Osteocyte (in vitro differentiated cells): ENCODE results near the gene LYZL6. TPM values are rescaled to one million over a fixed set of nuclear protein-coding genes. Genes with fewer than 3 reads are reported as not detected.
"Not testable (repeated sequence)": the region's sequence is repeated elsewhere in the genome, so short reads cannot be mapped to it uniquely, and the experiment has no call there.

Experiments used
- DNase-seq: peaks from one replicate; pipeline ENCODE4 v3.0.0; 2021; ENCODE audit warnings: mixed read lengths; ENCODE audit not compliant: unreplicated experiment; ENCODE audit errors: extremely low spot score
- H3K27ac Mint-ChIP-seq: one replicate; pipeline ENCODE4 v1.8.0; 2021; ENCODE audit warnings: mild to moderate bottlenecking, mixed read lengths; ENCODE audit not compliant: unreplicated experiment
- H3K27me3 Mint-ChIP-seq: one replicate; pipeline ENCODE4 v1.8.0; 2021; ENCODE audit warnings: mixed read lengths; ENCODE audit not compliant: unreplicated experiment
- H3K36me3 Mint-ChIP-seq: one replicate; pipeline ENCODE4 v1.8.0; 2021; ENCODE audit warnings: mixed read lengths; ENCODE audit not compliant: unreplicated experiment
- H3K4me1 Mint-ChIP-seq: one replicate; pipeline ENCODE4 v1.8.0; 2021; ENCODE audit warnings: mixed read lengths; ENCODE audit not compliant: unreplicated experiment
- H3K4me3 Mint-ChIP-seq: one replicate; pipeline ENCODE4 v1.8.0; 2021; ENCODE audit warnings: mild to moderate bottlenecking, moderate library complexity, mixed read lengths; ENCODE audit not compliant: unreplicated experiment
- H3K9me3 Mint-ChIP-seq: one replicate; pipeline ENCODE4 v1.8.0; 2021; ENCODE audit warnings: mixed read lengths; ENCODE audit not compliant: unreplicated experiment
- CTCF ChIP-seq: fragments of 200-600 bp; sonication (generic); IDR thresholded peaks from 2 replicates; pipeline ENCODE4 v1.5.0; 2021; ENCODE audit warnings: antibody characterized with exemption, mild to moderate bottlenecking, moderate library complexity
- total RNA-seq: library from RNA; stranded (reverse); gene quantifications from 2 replicates; pipeline ENCODE4 v1.2.1, GENCODE V29; 2021

Gene LYZL6
- total RNA-seq, 1 donor from 2014 or later, result not detected

GRCh38 chr17:35948092-35948491 is 4.6 kb upstream of the LYZL6 start:
- DNase-seq, result no peak
- Mint-ChIP-seq H3K4me3 (no peak overlapping the region), H3K36me3 (no peaks in the 10 kb centered on the region), H3K27ac (no peak overlapping the region), H3K9me3 (no peaks in the 10 kb centered on the region), H3K27me3 (peaks cover 15% of the 10 kb centered on the region), H3K4me1 (no peaks in the 10 kb centered on the region)
- no peak for TF ChIP-seq CTCF

- no peak overlapping the region for H3K27ac Mint-ChIP-seq
- H3K4me3 Mint-ChIP-seq, result no peak overlapping the region
- no peaks in the 10 kb centered on the region for H3K36me3 Mint-ChIP-seq
- peaks cover 6% of the 10 kb centered on the region for H3K27me3 Mint-ChIP-seq
- DNase-seq, result peak; percentile 68
- H3K9me3 Mint-ChIP-seq, result no peaks in the 10 kb centered on the region
- TF ChIP-seq CTCF, result peak; percentile 78
- no peaks in the 10 kb centered on the region for H3K4me1 Mint-ChIP-seq
Measured at GRCh38 chr17:35947156-35947585, 3.7 kb upstream of the LYZL6 start.

GRCh38 chr17:35944151-35944550 is 638 bp upstream of the LYZL6 start:
- H3K4me3 Mint-ChIP-seq, result no peak overlapping the region
- H3K4me1 Mint-ChIP-seq, result no peaks in the 10 kb centered on the region
- H3K9me3 Mint-ChIP-seq, result no peaks in the 10 kb centered on the region
- peaks cover 6% of the 10 kb centered on the region for H3K27me3 Mint-ChIP-seq
- no peaks in the 10 kb centered on the region for H3K36me3 Mint-ChIP-seq
- H3K27ac Mint-ChIP-seq, result no peak overlapping the region
- DNase-seq, result no peak
- no peak for TF ChIP-seq CTCF

- Mint-ChIP-seq H3K4me3 (no peak overlapping the region), H3K9me3 (no peaks in the 10 kb centered on the region)
- DNase-seq, result no peak
Measured at GRCh38 chr17:35942588-35943186, 826 bp downstream of the LYZL6 start.

GRCh38 chr17:35938492-35938891 is 5.0 kb downstream of the LYZL6 start:
- not testable (repeated sequence) for H3K4me1 Mint-ChIP-seq, H3K36me3 Mint-ChIP-seq, H3K4me3 Mint-ChIP-seq, H3K9me3 Mint-ChIP-seq, H3K27me3 Mint-ChIP-seq, H3K27ac Mint-ChIP-seq, DNase-seq

More at GRCh38 chr17:35942588-35943186, 826 bp downstream of the LYZL6 start:
- H3K36me3 Mint-ChIP-seq, result no peaks in the 10 kb centered on the region
- peaks cover 8% of the 10 kb centered on the region for H3K27me3 Mint-ChIP-seq
- H3K4me1 Mint-ChIP-seq, result no peaks in the 10 kb centered on the region
- no peak overlapping the region for H3K27ac Mint-ChIP-seq
- no peak for TF ChIP-seq CTCF
